GM18858 (cell line): ENCODE measurements around the gene CHST15.
"Not testable (repeated sequence)": the region's sequence is repeated elsewhere in the genome, so short reads cannot be mapped to it uniquely, and the experiment has no call there.

ENCODE experiments used
- ATAC-seq: cut with Tn5 transposase; IDR thresholded peaks from one replicate; pipeline ENCODE4 v1.9.1; 2021; ENCODE audit not compliant: unreplicated experiment

The CHST15 gene

DNA sequence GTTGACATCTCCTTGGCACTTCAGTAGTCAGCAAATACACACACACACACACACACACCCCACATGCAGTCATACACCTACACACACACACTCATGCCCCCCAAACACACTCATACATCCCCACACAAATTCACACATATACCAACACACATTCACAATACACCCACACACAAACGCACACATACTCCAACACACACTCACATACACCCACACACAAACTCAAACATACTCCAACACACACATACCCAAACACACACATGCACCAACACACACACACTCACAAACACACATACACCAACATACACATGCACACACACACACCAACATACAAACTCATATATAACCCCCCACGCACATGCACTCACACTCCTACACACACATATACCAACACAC lies 31.4 kb upstream of the CHST15 start:
- no peak for ATAC-seq

DNA sequence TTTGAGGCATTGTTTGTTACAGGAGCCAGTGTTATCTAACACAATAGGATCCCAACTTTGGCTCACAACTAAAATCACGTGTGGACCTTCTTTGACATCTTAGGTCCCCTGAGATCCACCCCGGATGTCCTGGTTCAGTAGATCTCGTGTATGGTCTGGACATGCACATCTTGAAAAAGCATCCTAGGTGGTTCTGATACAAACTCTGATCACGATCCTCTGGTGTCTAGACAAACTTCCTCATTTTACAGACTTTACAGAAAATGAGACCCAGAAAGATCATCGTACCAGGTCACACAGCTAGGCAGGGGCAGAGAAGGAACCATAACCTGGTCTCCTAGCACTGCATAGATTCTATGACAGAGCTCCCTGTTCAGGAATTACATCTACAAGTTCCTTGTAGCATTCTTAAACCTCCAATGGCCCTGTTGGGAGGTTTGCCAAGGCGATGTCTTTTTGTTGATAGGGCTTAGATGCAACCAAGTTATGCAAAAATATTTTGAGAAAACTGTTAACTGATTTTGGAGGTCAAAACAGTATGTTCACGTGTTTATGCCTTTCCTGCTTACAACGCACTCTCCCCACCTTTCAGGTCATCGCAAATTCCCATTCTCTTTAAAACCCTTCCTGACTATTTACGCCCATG lies 30.8 kb upstream of the CHST15 start:
- ATAC-seq = no peak

DNA sequence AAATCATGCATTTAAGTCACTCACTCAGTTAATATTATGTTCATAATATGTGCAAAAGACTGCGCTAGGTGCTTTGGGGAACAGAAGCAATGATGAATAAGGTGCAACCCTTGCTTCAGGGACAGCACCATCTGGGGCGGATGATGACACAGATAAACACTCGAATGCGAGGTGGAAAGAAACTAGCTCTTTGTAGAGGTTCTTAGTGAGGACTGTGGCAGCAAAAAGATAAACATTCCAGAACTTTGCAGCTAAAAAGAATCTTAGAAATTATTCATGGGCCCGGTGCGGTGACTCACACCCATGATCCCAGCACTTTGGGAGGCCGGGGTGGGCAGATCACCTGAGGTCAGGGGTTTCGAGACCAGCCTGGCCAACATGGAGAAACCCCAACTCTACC lies 29.8 kb upstream of the CHST15 start:
- ATAC-seq = no peak

DNA sequence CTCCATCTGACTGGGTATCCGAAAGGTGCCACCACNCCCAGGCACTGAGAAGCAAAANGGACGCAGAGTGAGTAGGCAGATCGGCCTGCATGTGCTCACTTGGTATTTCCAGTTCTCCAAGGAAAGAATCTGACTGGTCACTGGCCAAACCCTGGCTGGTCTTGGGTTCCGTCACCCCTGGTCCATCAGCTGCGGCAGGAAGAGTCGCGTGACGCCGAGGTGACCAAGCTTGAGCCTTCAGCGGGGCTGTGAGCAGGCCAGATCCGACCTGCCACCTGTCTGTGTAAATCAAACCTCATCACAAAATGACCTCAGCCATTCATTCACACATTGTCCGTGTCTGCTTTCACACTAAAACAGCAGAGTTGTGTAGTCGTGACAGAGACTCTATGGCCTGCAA lies 28.8 kb upstream of the CHST15 start:
- no peak for ATAC-seq

DNA sequence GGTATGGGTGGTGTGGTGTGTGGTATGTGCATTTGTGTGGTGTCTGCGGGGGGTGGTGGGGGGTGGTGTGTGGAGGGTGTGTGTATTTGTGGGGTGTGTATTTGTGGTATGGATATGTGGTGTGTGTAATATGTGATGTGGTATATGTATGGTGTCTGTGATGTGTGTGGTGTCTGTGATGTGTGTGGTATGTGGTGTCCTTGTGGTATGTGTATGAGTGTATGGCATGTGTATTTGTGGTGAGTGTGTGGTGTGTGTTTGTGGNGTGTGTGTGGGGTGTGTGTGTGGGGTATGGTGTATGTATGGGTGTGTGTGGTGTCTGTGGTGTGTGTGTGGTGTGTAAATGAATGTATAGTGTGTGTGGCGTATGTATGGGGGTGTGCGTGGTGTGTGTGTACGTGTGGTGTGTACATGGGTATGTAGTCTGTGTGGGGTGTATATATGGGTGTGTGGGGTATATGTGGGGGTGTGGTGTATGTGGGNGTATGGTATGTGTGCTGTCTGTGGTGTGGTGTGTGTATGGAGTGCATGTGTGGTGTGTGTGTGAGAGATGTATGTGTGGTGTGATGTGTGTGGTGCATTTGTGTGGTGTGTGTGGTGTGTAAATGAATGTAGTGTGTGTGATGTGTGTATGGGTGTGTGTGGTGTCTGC lies 27.1 kb upstream of the CHST15 start:
- ATAC-seq = no peak

DNA sequence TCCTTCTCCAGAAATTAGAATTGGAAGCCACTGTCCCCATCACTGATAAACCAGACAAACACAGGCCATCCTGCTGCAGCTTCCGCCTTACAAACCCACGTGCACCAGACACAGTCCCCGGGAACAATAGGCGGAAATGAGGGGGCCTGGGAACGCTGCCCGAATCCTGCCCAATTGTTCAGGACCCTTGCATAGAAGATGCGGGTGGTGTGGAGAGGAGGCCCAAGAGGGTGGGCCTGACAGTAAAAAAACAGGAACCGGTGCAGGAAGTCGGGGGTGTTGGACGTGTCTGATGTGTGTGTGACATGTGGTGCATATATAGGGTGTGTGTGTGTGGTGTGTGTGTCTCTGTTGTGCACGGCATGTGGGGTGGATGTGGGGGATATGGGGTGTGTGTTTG lies 26.5 kb upstream of the CHST15 start:
- ATAC-seq = no peak

DNA sequence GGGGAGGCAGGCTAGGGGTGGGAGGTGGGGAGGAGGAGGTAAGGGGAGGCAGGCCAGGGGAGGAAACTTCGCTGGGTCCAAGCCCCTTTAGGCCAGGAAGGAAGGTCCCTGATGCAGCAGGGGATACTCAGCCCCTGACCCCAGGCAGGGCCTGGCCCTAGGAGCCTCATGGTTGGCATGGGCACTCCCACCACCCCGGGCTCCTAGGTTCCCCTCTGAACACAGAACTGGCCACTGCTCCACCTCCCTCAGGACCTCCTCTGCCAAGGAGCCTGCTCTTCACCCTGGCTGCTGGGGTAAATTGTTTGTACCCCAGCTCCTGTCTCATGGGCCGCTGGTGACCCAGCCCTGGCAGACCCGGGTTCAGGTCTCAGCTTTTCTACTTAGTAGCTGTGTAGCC lies 25.8 kb upstream of the CHST15 start:
- ATAC-seq = no peak

DNA sequence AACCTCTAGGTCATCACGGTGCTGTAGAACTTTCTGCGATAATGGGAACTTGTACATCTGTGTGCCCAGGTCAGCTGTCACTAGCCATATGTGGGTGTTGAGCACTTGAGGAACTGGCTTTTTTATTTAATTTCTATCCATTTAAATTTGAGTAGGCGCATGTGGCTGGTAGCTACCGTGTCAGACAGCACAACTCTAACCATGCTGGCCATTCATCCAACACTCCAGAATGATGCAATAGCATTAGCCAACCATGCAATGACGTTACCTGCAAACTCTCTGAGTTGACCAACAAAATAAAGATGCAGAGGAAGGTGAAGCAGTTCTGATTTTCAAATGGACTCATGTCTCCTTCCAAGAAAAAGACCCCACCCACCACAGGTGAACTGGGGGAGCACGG lies 24.4 kb upstream of the CHST15 start:
- no peak for ATAC-seq

DNA sequence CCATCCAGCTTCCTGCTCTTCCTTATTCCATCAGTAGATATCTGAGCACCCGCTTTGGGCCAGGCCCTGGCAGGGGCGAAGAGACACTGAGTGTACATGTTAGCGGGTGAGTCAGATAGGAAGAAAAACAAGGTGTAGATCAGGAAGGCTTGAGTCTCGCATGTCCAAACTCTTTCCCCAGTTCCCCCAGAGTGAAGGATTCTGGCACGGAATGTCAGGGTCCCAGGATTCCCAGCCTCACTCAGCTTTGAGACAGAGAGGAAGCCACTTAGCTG lies 24.1 kb upstream of the CHST15 start:
- ATAC-seq = no peak

DNA sequence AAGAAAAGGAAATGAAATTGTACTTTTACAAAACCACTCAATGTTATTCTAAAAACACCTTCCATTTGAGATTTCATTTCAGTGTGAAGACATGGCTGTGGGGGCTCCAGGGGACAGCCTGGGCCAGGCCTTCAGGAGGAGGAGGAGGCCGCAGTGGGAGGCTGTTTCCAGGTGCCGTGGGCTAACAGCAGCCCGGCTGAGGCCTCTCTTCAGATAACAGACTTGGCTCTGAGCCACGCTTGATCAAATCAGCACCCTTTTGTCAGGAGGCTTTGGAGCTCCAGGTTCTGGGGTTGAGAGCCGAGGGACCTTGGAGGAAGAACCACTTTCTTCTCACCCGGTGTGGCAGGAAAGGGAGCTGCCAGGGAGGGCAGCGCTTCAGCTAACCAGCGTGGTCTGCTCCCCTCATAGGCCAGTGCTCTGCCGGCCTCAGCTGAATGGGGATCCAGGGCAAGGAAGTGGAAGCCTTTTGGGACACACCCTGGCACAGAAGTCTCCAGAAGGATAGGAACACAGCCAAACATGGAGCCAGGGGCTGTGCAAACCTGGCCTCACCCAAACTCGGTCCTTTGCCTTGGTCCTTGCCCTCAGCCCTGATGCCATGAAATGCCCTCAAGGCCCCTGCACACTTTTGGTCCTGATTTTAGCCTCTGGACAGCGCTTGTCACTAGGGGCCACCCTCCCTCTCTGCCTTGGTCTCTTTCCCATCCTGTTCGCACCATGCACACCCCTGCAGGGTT lies 23.5 kb upstream of the CHST15 start:
- no peak for ATAC-seq

DNA sequence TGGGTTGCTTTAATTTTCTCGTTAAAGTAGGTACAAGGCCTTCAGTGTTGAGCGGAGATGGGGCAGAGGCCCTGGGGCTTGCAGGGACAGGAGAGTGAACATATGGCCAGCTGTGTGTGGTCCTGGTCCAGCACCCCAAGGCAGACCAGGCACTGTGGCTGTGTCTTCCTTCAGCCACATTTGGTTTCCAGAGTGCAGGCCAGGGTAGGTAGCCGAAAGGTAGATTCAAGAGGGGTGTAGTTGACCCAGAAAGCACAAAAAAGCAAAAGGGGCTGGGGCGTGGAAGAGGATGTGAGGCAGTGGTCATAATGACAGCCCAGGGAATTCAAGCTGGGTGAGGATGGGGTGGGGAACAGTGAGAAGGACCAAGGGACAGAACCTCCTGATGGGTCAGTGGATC lies 21.3 kb upstream of the CHST15 start:
- ATAC-seq = no peak

DNA sequence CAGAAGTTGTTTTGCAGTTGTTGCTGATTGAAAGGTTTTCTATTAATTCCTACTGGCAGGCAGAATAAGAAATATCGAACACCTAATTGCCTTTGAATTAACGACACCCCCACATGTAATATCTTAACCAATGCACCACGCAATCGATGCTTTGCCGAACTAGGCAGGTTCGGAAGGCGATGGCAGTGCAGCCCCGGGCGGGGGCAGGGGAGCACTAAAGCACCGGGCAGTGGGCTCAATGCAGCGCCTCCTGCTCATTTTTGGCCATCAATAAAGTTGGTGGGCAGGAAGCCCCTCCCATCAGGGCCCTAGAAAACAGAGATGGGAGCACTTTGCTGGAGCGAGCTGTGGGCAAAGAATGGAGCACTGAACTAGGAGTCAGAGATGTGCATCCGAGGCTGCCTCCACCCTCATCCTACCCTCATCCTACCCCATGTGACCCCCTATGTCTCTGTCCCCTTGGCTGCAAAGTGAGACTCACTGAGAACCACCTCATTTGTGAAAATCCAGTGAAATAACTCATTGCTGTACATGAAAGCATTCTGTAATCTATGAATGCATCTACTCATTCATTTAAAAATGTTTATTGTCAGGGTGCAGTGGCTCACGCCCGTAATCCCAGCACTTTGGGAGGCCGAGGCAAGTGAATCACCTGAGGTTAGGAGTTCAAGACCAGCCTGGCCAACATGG lies 19.6 kb upstream of the CHST15 start:
- ATAC-seq = no peak

DNA sequence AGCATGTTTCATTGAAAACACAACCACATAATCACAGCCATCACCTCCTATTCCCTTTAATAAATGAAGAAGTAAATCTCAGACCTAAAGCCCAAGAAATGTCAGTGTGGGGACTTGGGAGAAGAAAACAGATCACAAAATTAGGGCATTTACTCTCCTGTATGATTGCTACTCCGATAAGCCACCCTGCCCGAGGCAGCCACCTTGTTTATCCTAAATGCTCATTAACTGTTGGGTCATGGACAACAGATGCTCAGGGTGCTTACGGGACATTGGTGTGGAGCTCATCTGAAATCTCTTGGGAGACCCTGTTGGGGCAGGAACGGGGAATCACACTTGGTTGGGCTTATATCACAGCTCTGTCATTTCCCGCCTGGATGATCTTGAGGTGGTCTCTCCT lies 17.5 kb upstream of the CHST15 start:
- ATAC-seq = no peak

DNA sequence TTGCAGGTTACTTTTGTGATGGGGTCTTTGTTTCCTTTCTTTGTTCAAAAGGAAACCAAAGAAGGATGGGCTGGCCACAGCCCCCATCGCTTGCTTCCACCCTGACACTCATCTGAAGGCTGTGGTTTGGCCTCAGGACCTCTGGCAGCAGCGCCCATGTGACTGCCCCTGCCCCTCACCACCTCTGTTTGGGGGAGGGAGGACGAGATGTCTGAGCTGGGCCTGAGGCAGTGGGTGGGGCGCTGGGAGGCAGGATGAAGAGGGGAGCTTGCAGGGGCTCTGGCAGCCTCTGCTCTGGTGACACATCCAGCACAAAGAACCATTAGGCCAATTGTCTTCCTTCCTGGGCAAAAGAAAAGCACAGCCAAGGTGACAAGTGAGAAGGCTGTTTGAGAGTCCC lies 15.9 kb upstream of the CHST15 start:
- no peak for ATAC-seq

DNA sequence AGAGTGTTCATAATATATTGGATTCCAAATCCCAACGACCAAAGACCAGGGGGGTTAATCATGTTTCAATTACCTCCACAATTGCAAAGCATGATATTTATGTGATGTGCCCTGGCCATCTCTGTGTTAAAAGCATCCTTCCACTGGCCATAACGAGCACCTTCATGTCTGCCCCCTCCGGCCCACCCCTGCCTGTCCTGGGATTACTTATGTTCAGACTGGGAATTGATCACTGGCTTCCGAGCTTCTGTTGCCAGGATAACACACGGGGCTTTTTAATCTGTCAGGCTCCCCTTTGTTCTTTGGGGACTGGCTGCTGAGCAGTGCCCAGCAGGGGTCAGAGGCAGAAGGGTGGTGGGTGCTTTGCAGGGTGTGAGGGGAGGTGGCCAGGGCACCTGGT lies 13.7 kb upstream of the CHST15 start:
- ATAC-seq = no peak

DNA sequence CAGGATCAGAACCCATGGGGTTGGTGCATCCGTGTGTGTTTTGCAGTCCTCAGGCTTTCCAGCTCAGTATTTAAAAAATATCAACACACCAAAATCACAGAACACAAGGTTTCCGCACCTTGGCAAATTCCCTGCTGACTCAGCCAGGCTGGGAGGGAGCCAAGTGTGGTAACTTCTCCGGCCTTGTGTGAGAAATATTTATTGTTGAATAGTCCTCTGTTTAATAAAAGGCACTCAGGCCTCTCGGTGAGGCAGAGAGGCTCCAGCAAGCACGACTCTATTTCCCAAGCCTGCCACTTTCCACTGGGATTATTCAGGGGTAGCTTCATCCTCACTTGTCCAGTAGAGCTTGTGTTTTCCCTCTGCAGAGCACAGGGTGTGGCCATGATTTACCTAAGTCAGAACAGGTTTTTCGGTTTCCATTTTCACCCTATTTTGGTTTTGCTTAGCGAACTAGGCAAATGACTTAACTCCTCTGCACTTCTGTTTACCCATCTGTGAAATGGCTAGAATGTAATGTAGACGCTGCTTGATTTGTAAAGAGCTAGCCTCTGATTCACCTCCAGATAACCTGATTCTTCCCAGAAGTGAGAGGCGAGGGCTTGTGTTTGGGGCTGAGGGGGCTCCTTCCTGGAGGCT lies 13.0 kb upstream of the CHST15 start:
- ATAC-seq = peak; percentile 79

DNA sequence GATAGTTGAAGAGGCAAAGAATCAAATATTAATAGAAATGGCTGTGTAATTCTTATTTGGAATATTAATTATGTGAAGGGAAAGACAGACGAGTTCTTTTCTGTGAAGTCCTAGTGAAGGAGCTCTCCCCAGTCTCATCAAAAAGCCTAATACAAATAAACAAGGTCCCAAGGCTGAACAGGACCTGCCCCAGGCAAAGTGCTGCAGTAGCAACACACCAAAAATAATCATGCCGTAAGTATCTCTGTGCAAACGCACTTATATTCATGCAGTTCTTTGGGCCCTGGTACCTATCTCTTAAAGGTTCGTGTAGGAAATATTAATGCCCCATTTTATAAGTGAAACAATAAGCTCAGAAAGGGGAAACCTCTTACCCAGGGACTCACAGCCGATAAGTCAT lies 12.2 kb upstream of the CHST15 start:
- ATAC-seq = no peak

DNA sequence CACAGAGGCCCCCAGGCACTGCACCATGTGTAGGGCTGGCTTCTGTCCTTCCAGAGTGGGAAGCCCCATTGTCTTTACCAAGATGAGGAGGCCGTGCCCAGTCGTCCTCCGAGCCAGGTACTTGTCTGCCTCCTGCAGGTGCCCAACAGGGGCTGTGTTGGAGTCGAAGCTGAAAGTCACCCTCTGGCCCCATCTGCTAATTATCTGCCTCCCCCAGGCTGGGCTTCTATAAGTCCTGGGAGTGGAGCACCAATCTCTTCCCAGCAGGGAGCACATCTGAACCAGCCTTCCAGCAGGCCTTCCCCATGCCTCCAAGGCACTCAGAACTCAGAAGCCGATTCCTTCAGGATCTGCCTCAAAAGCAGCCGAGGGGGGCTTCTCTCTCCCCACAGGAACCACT lies 11.6 kb upstream of the CHST15 start:
- ATAC-seq = no peak

DNA sequence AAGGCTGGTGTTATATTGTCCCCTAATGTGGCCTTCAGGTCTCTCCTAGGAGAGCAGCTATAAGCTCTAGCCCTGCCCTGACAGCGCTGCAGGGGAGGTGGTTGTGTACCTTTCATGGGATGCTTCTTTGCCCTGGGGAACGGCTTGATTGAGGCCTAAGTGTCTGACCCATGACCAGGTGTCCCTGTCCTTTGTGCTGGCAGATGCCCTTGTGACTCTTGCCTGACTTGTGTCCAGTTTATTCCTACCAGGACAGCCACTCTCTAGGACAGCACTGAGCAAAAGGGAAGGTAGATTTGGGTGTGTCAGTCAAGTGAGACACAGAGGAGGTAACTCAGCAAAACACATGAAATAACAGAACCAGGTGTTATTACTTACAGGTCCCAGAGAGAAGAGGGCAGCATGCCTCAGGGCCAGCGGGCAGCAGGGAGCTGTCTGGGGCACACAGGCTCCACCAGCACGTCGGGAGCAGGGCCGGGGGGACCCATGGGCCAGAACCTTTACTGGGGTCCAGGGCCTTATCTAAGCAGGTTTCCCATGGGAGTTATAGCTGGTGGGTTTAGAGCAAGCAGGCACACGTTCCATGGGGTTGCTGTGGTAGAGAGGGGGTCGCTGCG lies 10.7 kb upstream of the CHST15 start:
- ATAC-seq = no peak

DNA sequence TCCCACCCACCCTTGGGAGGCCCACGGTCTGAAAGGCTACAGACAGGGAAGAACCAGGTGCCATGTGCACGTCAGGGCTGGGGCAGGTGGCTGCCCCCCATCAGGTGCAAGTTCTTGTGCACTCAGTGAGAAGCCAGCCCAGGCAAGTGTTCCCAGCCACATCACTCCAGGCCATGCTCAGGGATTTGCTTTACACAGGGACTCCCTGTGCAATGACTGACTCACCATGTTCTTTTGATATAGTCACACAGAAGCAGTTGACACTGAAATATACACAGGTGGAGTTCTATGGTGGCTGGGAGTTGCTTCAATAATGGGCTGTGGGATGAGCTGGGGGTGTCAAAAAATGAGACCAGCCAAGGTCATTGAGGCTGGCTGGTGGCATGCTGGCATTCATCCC lies 8.0 kb upstream of the CHST15 start:
- ATAC-seq = no peak

DNA sequence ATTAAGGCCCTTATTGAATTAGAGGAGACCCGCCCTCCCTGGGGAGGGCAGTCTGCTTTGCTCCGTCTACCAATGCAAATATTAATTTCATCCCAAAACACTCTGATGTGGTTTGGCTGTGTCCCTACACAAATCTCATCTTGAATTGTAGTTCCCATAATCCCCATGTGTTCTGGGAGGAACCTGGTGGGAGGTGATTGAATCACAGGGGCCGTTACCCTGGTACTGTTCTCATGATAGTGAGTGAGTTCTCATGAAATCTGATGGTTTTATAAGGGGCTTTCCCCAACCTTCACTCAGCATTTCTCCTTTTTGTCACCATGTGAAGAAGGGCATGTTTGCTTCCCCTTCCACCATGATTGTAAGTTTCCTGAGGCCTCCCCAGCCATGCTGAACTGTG lies 7.3 kb upstream of the CHST15 start:
- ATAC-seq = not testable (repeated sequence)
